PFSK-1 (cell line): ENCODE data around the gene PRKAR1B.

Experiments used
- FOXP2 ChIP-seq: optimal IDR thresholded peaks from 2 replicates; pipeline ENCODE3; 2011; ENCODE audit warnings: borderline replicate concordance, control low read depth, inconsistent platforms; ENCODE audit not compliant: insufficient read depth; ENCODE audit errors: extremely low read length, extremely low read depth
- POLR2AphosphoS5 ChIP-seq: IDR thresholded peaks from 2 replicates; pipeline ENCODE4 v1.6.1; 2012; ENCODE audit warnings: low read depth, mild to moderate bottlenecking, control low read depth, low read length, moderate library complexity
- SIN3A ChIP-seq: IDR thresholded peaks from 2 replicates; pipeline ENCODE4 v1.6.1; 2012; ENCODE audit warnings: mild to moderate bottlenecking, low read length, moderate library complexity, borderline replicate concordance; ENCODE audit not compliant: insufficient read depth
- TAF1 ChIP-seq: IDR thresholded peaks from 2 replicates; pipeline ENCODE4 v1.6.1; 2012; ENCODE audit warnings: low read length, control low read depth, borderline replicate concordance; ENCODE audit not compliant: insufficient read depth
- TF ChIP-seq, protein P1 (sequence below), 2 experiments: IDR thresholded peaks; 2 replicates each; pipeline versions ENCODE4 v1.6.1 to v1.8.0; 2011 to 2012; ENCODE audit warnings: low read depth in 2 of 2, low read length in 2 of 2, control low read depth in 1 of 2, inconsistent platforms in 1 of 2, mild to moderate bottlenecking in 1 of 2, moderate library complexity in 1 of 2; ENCODE audit not compliant: insufficient read depth in 1 of 2

Gene PRKAR1B

GRCh38 chr7:768881-769504 lies 41.9 kb upstream of the PRKAR1B start:
- no peak for TF ChIP-seq SIN3A

- TF ChIP-seq TAF1 (no peak; the same call in 1 of the 2 replicates), POLR2AphosphoS5 (peak; percentile 57; the same call in 1 of the 2 replicates), SIN3A (peak; percentile 23; the same call in 1 of the 2 replicates), FOXP2 (no peak)
- TF ChIP-seq, protein P1, sequence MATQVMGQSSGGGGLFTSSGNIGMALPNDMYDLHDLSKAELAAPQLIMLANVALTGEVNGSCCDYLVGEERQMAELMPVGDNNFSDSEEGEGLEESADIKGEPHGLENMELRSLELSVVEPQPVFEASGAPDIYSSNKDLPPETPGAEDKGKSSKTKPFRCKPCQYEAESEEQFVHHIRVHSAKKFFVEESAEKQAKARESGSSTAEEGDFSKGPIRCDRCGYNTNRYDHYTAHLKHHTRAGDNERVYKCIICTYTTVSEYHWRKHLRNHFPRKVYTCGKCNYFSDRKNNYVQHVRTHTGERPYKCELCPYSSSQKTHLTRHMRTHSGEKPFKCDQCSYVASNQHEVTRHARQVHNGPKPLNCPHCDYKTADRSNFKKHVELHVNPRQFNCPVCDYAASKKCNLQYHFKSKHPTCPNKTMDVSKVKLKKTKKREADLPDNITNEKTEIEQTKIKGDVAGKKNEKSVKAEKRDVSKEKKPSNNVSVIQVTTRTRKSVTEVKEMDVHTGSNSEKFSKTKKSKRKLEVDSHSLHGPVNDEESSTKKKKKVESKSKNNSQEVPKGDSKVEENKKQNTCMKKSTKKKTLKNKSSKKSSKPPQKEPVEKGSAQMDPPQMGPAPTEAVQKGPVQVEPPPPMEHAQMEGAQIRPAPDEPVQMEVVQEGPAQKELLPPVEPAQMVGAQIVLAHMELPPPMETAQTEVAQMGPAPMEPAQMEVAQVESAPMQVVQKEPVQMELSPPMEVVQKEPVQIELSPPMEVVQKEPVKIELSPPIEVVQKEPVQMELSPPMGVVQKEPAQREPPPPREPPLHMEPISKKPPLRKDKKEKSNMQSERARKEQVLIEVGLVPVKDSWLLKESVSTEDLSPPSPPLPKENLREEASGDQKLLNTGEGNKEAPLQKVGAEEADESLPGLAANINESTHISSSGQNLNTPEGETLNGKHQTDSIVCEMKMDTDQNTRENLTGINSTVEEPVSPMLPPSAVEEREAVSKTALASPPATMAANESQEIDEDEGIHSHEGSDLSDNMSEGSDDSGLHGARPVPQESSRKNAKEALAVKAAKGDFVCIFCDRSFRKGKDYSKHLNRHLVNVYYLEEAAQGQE (IDR thresholded peaks at IDR 0.05; ENCODE audit: insufficient read depth in 1 of 2, low read depth in 2 of 2, low read length in 2 of 2), result no peak
These were observed 41.1 kb upstream of the PRKAR1B start for GRCh38 chr7:767941-768731.

DNA sequence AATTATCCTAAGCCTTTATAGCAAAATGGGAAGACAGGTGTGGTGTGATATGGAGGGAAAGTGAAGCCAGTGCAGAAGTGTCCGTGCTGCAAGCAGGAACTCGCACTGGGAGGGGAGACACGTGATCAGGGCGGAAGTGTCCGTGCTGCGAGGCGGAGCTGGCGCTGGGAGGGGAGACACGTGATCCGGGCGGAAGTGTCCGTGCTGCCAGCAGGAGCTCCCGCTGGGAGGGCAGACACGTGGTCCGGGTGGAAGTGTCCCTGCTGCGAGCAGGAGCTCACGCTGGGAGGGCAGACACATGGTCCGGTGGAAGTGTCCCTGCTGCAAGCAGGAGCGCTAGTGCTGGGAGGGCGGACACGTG lies 40.5 kb upstream of the PRKAR1B start:
- TF ChIP-seq, protein P1 (IDR thresholded peaks at IDR 0.05; ENCODE audit: insufficient read depth in 1 of 2, low read depth in 2 of 2, low read length in 2 of 2), result no peak; a peak in 1 of 4 replicates
- no peak for TF ChIP-seq SIN3A
- no peak for TF ChIP-seq POLR2AphosphoS5
- TF ChIP-seq TAF1, result no peak; the same call in 1 of the 2 replicates
- no peak for TF ChIP-seq FOXP2

GRCh38 chr7:765383-765782 lies 38.3 kb upstream of the PRKAR1B start:
- TF ChIP-seq, protein P1 (IDR thresholded peaks at IDR 0.05; ENCODE audit: insufficient read depth in 1 of 2, low read depth in 2 of 2, low read length in 2 of 2), result no peak
- TF ChIP-seq TAF1, result no peak
- no peak for TF ChIP-seq FOXP2
- no peak for TF ChIP-seq POLR2AphosphoS5
- no peak for TF ChIP-seq SIN3A

DNA sequence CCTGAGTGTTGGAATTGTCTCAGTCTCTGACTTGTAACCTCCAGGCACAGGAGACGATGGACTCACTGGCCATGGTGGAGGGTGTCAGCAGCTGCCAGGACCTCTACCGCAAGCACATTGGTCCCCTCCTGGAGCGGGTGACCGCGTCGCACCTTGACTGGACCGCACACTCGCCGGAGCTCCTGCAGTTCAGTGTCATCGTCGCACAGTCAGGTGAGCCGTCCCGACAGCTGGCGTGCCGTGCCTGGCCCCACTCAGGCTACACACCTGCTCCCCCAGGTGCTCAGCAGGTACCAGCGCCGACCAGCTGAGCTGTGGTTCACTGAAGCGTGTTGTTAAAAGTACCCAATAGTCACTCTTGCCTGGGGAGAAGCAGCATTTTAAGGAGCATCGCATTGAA lies 36.7 kb upstream of the PRKAR1B start:
- TF ChIP-seq, protein P1 (IDR thresholded peaks at IDR 0.05; ENCODE audit: insufficient read depth in 1 of 2, low read depth in 2 of 2, low read length in 2 of 2), result no peak
- TF ChIP-seq TAF1 (no peak), SIN3A (no peak), FOXP2 (no peak), POLR2AphosphoS5 (no peak)
